Prostate gland (tissue), 2 donors: ENCODE data around the gene MLLT10. TPM values are rescaled to one million over a fixed set of nuclear protein-coding genes. Genes with fewer than 3 reads are reported as not detected.

Experiments
- DNase-seq: peaks from one replicate; pipeline ENCODE4 v3.0.0-alpha.2; 2019; ENCODE audit warnings: low spot score
- H3K27ac ChIP-seq, 2 donors: fragments of 200-600 bp; sonication (generic); 2 replicates each; pipeline ENCODE4 v1.5.1; 2017 to 2019
- H3K27me3 ChIP-seq: fragments of 200-600 bp; sonication (generic); replicated peaks from 2 replicates; pipeline ENCODE4 v1.5.1; 2019; ENCODE audit not compliant: insufficient read depth
- H3K36me3 ChIP-seq, 2 donors: fragments of 200-600 bp; sonication (generic); 1 replicate in 1 of 2; 2 replicates in 1 of 2; pipeline versions ENCODE4 v1.5.1 to v1.8.1; 2017 to 2019
- H3K4me1 ChIP-seq: fragments of 200-600 bp; sonication (generic); replicated peaks from 2 replicates; pipeline ENCODE4 v1.5.1; 2019
- H3K4me3 ChIP-seq, 2 donors: fragments of 200-600 bp; sonication (generic); 2 replicates each; pipeline ENCODE4 v1.5.1; 2017 to 2019
- H3K9me3 ChIP-seq: fragments of 200-600 bp; sonication (generic); 2 replicates; pipeline ENCODE4 v1.5.1; 2017
- POLR2A ChIP-seq: fragments of 450-650 bp; IDR thresholded peaks from one replicate; pipeline ENCODE4 v1.6.1; 2016; ENCODE audit warnings: antibody characterized with exemption, mild to moderate bottlenecking
- POLR2AphosphoS5 ChIP-seq: sonication (generic); formaldehyde crosslinking; IDR thresholded peaks from one replicate; pipeline ENCODE4 v1.6.1; 2017; ENCODE audit warnings: antibody characterized with exemption
- WGBS: methylation state at CpG from one replicate; pipeline ENCODE4 v1.1.5; 2018; 5-methylcytosine and 5-hydroxymethylcytosine counted together
- intact Hi-C: fragments of 100-400 bp; cut with DNase I; formaldehyde crosslinking; loops from one replicate; pipeline ENCODE4 v1.14.2; 2022
- total RNA-seq, 2 donors: library from RNA; depleted of rRNA; stranded (reverse); fragments of >200 nt; gene quantifications; one replicate each; pipeline ENCODE4 v1.1.0, GENCODE V29; 2016
- TF ChIP-seq, protein P1 (sequence below), 4 experiments: fragments of 200-600 bp in 2 of 4; fragments of 450-650 bp in 2 of 4; sonication (generic) in 2 of 4; IDR thresholded peaks; 1 replicate in 3 of 4; 2 replicates in 1 of 4; pipeline ENCODE4 v1.5.1; 2016 to 2019; ENCODE audit warnings: antibody characterized with exemption in 4 of 4, mild to moderate bottlenecking in 2 of 4, moderate library complexity in 2 of 4

Gene MLLT10
- total RNA-seq, 2 donors from 2014 or later: 31.2 to 68.3 TPM

DNA sequence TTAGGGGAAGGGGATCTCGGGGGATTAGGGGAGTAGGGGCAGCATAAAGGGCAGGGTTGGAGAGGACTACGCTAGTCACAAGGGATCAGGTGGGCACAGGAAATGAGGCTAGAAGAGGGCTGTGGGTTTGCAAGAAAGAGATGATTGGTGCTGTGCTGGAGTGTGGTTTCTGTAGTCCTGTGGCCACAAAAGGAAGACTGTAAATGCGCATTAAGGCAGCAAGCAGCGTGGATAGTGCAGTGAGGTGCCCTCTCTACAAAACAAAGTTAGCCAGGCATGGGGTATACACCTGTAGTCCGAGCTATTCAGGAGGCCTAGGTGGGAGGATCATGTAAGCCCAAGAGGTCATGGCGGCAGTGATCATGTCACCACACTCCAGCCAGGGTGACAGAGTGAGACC, 212.1 kb downstream of the MLLT10 start:
- Histone ChIP-seq H3K27ac (no peak overlapping the region), H3K9me3 (no peaks in the 10 kb centered on the region), H3K36me3 (peaks cover 0 to 5% of the 10 kb centered on the region in 2 donors), H3K4me1 (no peaks in the 10 kb centered on the region), H3K4me3 (no peak overlapping the region), H3K27me3 (no peaks in the 10 kb centered on the region)
- TF ChIP-seq POLR2A (no peak), POLR2AphosphoS5 (no peak)
- TF ChIP-seq, protein P1, sequence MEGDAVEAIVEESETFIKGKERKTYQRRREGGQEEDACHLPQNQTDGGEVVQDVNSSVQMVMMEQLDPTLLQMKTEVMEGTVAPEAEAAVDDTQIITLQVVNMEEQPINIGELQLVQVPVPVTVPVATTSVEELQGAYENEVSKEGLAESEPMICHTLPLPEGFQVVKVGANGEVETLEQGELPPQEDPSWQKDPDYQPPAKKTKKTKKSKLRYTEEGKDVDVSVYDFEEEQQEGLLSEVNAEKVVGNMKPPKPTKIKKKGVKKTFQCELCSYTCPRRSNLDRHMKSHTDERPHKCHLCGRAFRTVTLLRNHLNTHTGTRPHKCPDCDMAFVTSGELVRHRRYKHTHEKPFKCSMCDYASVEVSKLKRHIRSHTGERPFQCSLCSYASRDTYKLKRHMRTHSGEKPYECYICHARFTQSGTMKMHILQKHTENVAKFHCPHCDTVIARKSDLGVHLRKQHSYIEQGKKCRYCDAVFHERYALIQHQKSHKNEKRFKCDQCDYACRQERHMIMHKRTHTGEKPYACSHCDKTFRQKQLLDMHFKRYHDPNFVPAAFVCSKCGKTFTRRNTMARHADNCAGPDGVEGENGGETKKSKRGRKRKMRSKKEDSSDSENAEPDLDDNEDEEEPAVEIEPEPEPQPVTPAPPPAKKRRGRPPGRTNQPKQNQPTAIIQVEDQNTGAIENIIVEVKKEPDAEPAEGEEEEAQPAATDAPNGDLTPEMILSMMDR (IDR thresholded peaks at IDR 0.05): no peak
- no peak for DNase-seq
- 95% methylated on average over 6 of the region's 6 CpGs for WGBS
- intact Hi-C loops: no loop called here

DNA sequence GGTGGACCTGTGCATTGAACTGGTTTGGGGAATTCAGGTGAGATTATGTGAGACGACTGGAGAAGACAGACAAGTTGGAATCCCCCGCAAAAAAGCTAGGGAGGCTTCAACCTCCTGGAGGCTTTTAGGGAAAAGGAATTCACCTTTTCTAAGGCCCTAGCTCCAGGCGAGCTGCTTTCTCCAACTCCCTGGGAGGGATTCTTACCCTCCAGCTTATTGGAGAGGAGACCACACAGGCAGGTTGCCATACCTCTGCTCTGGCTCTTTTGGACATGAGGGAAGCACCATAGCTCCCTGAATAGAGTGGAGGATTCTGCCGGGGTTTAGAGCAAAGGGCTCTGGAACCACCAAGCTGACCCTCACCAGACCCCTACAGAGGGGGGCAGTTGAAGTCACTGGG, 213.8 kb downstream of the MLLT10 start:
- TF ChIP-seq, protein P1 (IDR thresholded peaks at IDR 0.05): no peak
- no peak for TF ChIP-seq POLR2AphosphoS5
- TF ChIP-seq POLR2A: no peak
- no peaks in the 10 kb centered on the region for H3K27me3 ChIP-seq
- no peak for DNase-seq
- H3K4me3 ChIP-seq: no peak overlapping the region
- WGBS: 85% methylated on average over 4 of the region's 4 CpGs
- H3K36me3 ChIP-seq: peaks cover 0 to 5% of the 10 kb centered on the region in 2 donors
- no peaks in the 10 kb centered on the region for H3K9me3 ChIP-seq
- intact Hi-C loops: no loop called here
- H3K4me1 ChIP-seq: no peaks in the 10 kb centered on the region
- no peak overlapping the region for H3K27ac ChIP-seq

DNA sequence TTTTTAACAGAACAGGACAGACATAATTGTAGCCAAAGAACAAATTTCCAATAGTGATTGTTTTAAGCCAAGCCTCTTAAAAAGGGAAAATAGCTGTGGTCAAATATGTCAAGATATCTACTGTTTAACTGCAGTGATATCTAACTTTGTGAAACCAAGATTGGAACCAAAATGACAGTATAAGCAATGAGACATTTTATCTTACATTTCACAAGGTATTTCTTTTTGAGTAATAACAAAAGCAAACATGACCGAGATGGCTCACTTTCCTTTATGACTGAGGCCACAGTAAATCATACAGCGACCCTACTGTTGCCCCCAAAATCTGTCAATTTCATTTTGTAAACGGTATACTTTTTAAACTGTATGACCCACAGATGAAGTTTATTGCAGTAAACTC, 215.8 kb downstream of the MLLT10 start:
- H3K27ac ChIP-seq: no peak overlapping the region
- no peak for DNase-seq
- no peak for TF ChIP-seq POLR2AphosphoS5
- no peak for TF ChIP-seq POLR2A
- TF ChIP-seq, protein P1 (IDR thresholded peaks at IDR 0.05): no peak
- intact Hi-C loops: no loop called here
- H3K4me1 ChIP-seq: no peaks in the 10 kb centered on the region
- H3K4me3 ChIP-seq: no peak overlapping the region
- 37% methylated on average over 3 of the region's 3 CpGs for WGBS
- peaks cover 0 to 2% of the 10 kb centered on the region in 2 donors for H3K36me3 ChIP-seq
- no peaks in the 10 kb centered on the region for H3K27me3 ChIP-seq
- H3K9me3 ChIP-seq: no peaks in the 10 kb centered on the region

DNA sequence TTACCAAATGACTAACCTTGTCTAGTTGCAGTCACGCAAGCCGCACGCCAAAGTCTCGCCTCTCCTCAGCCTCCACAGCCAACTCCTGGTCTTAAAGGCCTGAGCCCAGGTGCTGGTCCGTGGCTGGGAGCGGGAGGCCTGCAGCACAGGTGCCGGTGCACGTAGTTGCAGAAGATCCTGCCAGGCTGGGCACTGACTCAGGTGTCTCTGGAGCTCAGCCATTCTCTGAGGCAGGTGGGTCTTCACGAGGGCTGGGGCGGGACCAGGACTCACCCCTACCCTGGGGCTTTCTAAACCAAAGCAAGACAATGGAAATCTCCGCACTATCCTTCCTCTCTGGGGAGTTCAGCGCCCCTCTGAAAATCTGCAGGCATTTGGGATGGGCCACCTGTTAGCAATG, 216.4 kb downstream of the MLLT10 start:
- WGBS: 81% methylated on average over 12 of the region's 12 CpGs
- TF ChIP-seq, protein P1 (IDR thresholded peaks at IDR 0.05): no peak
- TF ChIP-seq POLR2AphosphoS5 (no peak), POLR2A (no peak)
- no peaks in the 10 kb centered on the region for H3K36me3 ChIP-seq
- no peak overlapping the region for H3K27ac ChIP-seq
- intact Hi-C loops: no loop called here
- no peaks in the 10 kb centered on the region for H3K9me3 ChIP-seq
- no peak for DNase-seq
- no peak overlapping the region for H3K4me3 ChIP-seq
- H3K4me1 ChIP-seq: no peaks in the 10 kb centered on the region
- no peaks in the 10 kb centered on the region for H3K27me3 ChIP-seq

DNA sequence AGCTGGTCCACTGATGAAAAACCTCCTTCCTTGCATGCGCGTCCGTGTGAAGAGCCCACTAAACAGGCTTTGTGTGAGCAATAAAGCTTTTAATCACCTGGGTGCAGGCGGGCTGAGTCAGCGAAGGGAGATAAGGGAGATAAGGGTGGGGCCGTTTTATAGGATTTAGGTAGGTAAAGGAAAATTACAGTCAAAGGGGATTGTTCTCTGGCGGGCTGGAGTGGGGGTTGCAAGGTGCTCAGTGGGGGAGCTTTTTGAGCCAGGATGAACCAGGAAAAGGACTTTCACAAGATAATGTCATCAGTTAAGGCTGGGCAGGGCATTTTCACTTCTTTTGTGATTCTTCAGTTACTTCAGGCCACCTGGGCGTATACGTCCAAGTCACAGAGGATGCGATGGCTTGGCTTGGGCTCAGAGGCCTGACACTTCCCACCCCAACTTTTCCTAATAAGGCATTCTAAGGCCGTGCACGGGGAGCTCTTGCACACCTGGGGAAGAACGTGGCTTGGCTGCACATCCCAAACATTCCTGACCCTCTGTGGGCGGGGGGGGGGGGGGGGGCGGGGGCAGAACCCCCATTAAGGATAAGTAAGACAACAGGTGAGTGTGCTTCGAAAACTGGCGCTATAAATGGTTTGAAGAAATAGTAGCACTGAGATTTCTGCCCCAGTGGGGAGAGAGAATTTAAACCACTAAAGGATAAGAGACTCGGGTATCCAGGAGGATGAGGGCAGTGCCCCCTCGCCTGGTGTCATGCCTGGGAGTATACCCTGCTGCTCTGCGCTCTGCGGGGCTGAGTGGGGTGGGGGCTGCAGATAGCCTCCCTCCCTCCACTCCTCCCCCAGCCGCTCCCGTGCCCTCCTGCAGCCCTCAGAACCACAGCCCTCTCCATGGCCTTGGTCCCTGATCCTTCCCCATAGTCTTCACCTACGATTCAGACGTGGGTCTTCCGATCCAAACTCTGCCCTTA, 217.6 kb downstream of the MLLT10 start:
- Histone ChIP-seq H3K27me3 (no peaks in the 10 kb centered on the region), H3K36me3 (no peaks in the 10 kb centered on the region), H3K27ac (no peak overlapping the region), H3K4me3 (no peak overlapping the region), H3K9me3 (no peaks in the 10 kb centered on the region), H3K4me1 (no peaks in the 10 kb centered on the region)
- no peak for DNase-seq
- 66% methylated on average over 26 of the region's 26 CpGs for WGBS
- TF ChIP-seq POLR2AphosphoS5 (no peak), POLR2A (no peak)
- TF ChIP-seq, protein P1 (IDR thresholded peaks at IDR 0.05): no peak
- intact Hi-C loops: no loop called here
